DOHH2 (cell line): ENCODE results near the gene EXOC6B.
A peak's percentile ranks its signal among the peaks of the same experiment; 100 is the strongest.

Experiments used
- H3F3A ChIP-seq: fragments of 200-600 bp; sonication (generic), shearing (Covaris generic); 2 replicates; pipeline ENCODE4 v1.6.0; 2016; ENCODE audit warnings: antibody characterized with exemption, mild to moderate bottlenecking; ENCODE audit not compliant: control insufficient read depth, insufficient read depth
- H3K27ac ChIP-seq: fragments of 200-600 bp; sonication (generic); 2 replicates; pipeline ENCODE4 v1.5.1; 2014; ENCODE audit warnings: low read depth, mild to moderate bottlenecking, low read length, moderate library complexity
- H3K27me3 ChIP-seq: fragments of 200-600 bp; sonication (generic); 2 replicates; pipeline ENCODE4 v1.6.1; 2014; ENCODE audit warnings: mild to moderate bottlenecking, low read length, mixed read lengths; ENCODE audit not compliant: control insufficient read depth
- H3K36me3 ChIP-seq: fragments of 200-600 bp; sonication (generic); 2 replicates; pipeline ENCODE4 v1.6.1; 2014; ENCODE audit warnings: mild to moderate bottlenecking, low read length, moderate library complexity, mixed read lengths; ENCODE audit not compliant: control insufficient read depth
- H3K4me1 ChIP-seq: fragments of 200-600 bp; sonication (generic); 2 replicates; pipeline ENCODE4 v1.6.1; 2014; ENCODE audit warnings: mild to moderate bottlenecking, low read length, mixed read lengths; ENCODE audit not compliant: control insufficient read depth
- H3K4me2 ChIP-seq: fragments of 200-600 bp; sonication (generic); 2 replicates; pipeline ENCODE4 v1.6.0; 2014; ENCODE audit warnings: mild to moderate bottlenecking, low read length, moderate library complexity
- H3K4me3 ChIP-seq: fragments of 200-600 bp; sonication (generic); 2 replicates; pipeline ENCODE4 v1.5.1; 2014; ENCODE audit warnings: mild to moderate bottlenecking, low read length, mixed read lengths
- H3K79me2 ChIP-seq: fragments of 200-600 bp; sonication (generic); 2 replicates; pipeline ENCODE4 v1.6.1; 2014; ENCODE audit warnings: mild to moderate bottlenecking, low read length, mixed read lengths; ENCODE audit not compliant: control insufficient read depth
- H3K9me2 ChIP-seq: fragments of 200-600 bp; sonication (generic); replicated peaks from 2 replicates; pipeline ENCODE4 v1.6.1; 2014; ENCODE audit warnings: mild to moderate bottlenecking, low read length, mixed read lengths; ENCODE audit not compliant: control insufficient read depth
- H3K9me3 ChIP-seq: fragments of 200-600 bp; sonication (generic); 2 replicates; pipeline ENCODE4 v1.6.1; 2014; ENCODE audit warnings: antibody characterized with exemption, low read length, mixed read lengths; ENCODE audit not compliant: control insufficient read depth, insufficient read depth
- H4K20me1 ChIP-seq: fragments of 200-600 bp; sonication (generic); 2 replicates; pipeline ENCODE4 v1.6.0; 2014; ENCODE audit warnings: low read depth, mild to moderate bottlenecking, antibody characterized with exemption, low read length, moderate library complexity; ENCODE audit not compliant: control insufficient read depth, insufficient read depth
- EZH2phosphoT487 ChIP-seq: fragments of 200-600 bp; sonication (generic); IDR thresholded peaks from 2 replicates; pipeline ENCODE4 v1.6.1; 2017; ENCODE audit warnings: borderline replicate concordance, mild to moderate bottlenecking, antibody characterized with exemption, low read length, moderate library complexity, mixed read lengths
- TF ChIP-seq, protein P1 (sequence below): fragments of 200-600 bp; sonication (generic); IDR thresholded peaks from one replicate; pipeline ENCODE4 v1.5.1; 2014; ENCODE audit warnings: antibody characterized with exemption, mild to moderate bottlenecking, low read depth, low read length; ENCODE audit not compliant: poor library complexity, severe bottlenecking

Gene EXOC6B

DNA sequence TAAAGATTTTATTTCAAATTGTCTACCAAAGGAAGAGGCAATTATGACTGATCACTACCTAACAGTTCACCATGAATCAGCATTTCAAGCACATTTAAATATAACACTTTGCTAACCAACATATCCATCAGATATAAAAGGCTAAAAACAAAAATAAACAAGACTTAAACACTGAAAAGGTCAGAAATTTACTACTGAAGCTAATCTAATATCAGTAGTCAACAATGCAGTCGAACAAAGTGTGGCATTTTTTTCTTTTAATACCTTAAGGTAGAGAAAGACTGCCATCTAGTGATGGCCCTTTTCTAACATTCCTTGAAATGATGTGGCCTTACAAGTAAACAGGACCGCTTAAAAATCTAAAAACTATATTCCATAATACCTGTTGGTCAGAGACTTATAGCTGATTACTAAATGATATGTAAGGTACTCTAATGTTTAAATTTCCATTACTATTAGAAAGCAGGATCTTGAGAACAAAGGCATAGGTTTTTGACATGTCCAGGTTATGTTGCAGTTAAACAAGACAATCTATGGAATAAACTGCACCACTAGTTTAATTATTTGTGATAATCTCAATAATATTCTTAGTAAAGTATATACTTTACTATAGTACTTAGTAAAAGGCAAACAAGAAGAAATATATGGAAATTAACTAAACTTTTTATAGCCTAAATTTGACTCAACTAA is 80.0 kb downstream of the EXOC6B start:
- Histone ChIP-seq H3K27me3 (no peaks in the 10 kb centered on the region; the same call in 1 of the 2 replicates), H3K4me3 (no peak overlapping the region), H3K4me2 (no peak overlapping the region), H3K36me3 (no peaks in the 10 kb centered on the region), H3F3A (no peaks in the 10 kb centered on the region), H3K27ac (no peak overlapping the region), H3K9me2 (no peaks in the 10 kb centered on the region), H3K79me2 (no peaks in the 10 kb centered on the region), H4K20me1 (0 out of 2 replicates have a peak, but pooled peaks cover 3% of the 10 kb centered on the region), H3K4me1 (no peaks in the 10 kb centered on the region), H3K9me3 (no peaks in the 10 kb centered on the region)
- no peak for TF ChIP-seq EZH2phosphoT487
- TF ChIP-seq, protein P1, sequence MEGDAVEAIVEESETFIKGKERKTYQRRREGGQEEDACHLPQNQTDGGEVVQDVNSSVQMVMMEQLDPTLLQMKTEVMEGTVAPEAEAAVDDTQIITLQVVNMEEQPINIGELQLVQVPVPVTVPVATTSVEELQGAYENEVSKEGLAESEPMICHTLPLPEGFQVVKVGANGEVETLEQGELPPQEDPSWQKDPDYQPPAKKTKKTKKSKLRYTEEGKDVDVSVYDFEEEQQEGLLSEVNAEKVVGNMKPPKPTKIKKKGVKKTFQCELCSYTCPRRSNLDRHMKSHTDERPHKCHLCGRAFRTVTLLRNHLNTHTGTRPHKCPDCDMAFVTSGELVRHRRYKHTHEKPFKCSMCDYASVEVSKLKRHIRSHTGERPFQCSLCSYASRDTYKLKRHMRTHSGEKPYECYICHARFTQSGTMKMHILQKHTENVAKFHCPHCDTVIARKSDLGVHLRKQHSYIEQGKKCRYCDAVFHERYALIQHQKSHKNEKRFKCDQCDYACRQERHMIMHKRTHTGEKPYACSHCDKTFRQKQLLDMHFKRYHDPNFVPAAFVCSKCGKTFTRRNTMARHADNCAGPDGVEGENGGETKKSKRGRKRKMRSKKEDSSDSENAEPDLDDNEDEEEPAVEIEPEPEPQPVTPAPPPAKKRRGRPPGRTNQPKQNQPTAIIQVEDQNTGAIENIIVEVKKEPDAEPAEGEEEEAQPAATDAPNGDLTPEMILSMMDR, result peak; percentile 61

DNA sequence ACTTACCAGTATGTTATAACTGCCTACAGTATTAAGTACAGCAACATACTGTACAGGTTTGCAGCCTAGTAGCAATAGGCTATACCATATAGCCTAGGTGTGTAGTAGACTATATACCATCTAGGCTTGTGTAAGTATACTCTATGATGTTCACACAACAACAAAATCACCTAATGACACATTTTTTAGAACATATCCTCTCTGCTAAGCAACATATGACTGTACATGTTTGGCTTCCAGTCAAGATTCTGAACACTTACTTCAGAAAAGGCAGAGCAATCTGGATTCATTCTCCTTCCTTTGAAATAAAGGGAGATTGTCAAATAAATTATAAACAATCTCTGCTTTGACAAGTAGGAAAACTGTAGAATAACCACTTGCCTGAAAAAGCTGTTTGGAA is 81.8 kb downstream of the EXOC6B start:
- Histone ChIP-seq H3K36me3 (no peaks in the 10 kb centered on the region), H4K20me1 (0 out of 2 replicates have a peak, but pooled peaks cover 3% of the 10 kb centered on the region), H3K9me2 (no peaks in the 10 kb centered on the region), H3K79me2 (no peaks in the 10 kb centered on the region), H3K9me3 (no peaks in the 10 kb centered on the region), H3K4me3 (no peak overlapping the region), H3K27ac (no peak overlapping the region), H3F3A (no peaks in the 10 kb centered on the region), H3K27me3 (no peaks in the 10 kb centered on the region; the same call in 1 of the 2 replicates), H3K4me1 (no peaks in the 10 kb centered on the region), H3K4me2 (no peak overlapping the region)
- no peak for TF ChIP-seq EZH2phosphoT487
- TF ChIP-seq, protein P1, result no peak

DNA sequence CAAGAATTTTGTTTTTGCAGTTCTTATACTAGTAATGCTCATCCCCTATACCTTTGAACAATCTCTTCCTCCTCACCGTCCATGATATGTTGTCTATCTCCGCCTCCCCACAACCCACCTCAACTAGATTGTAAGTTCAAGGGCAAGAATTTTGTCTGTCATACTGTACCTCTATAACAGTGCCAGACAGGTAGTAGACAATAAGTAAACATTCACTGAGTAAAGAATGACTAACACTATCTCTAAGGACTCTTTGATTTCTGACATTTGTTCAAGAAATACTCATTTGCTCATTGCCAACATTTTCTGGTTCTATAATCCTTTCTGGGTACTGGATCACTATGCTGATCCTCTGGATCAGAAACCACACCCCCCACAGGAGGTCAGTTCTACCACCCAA is 82.4 kb downstream of the EXOC6B start:
- Histone ChIP-seq H3K9me2 (no peaks in the 10 kb centered on the region), H3K79me2 (no peaks in the 10 kb centered on the region), H3K27me3 (no peaks in the 10 kb centered on the region; the same call in 1 of the 2 replicates), H3K27ac (no peak overlapping the region), H3F3A (no peaks in the 10 kb centered on the region), H3K36me3 (no peaks in the 10 kb centered on the region), H3K4me1 (no peaks in the 10 kb centered on the region), H4K20me1 (0 out of 2 replicates have a peak, but pooled peaks cover 3% of the 10 kb centered on the region), H3K9me3 (no peaks in the 10 kb centered on the region), H3K4me2 (no peak overlapping the region), H3K4me3 (no peak overlapping the region)
- TF ChIP-seq EZH2phosphoT487, result no peak
- TF ChIP-seq, protein P1, result no peak
